NCI-H2107 (cell line): ENCODE measurements around the gene SND1.

Experiments used
- DNase-seq: peaks from one replicate; lab custom pipeline; 2025; lab: John Stamatoyannopoulos, UW

Gene SND1

DNA sequence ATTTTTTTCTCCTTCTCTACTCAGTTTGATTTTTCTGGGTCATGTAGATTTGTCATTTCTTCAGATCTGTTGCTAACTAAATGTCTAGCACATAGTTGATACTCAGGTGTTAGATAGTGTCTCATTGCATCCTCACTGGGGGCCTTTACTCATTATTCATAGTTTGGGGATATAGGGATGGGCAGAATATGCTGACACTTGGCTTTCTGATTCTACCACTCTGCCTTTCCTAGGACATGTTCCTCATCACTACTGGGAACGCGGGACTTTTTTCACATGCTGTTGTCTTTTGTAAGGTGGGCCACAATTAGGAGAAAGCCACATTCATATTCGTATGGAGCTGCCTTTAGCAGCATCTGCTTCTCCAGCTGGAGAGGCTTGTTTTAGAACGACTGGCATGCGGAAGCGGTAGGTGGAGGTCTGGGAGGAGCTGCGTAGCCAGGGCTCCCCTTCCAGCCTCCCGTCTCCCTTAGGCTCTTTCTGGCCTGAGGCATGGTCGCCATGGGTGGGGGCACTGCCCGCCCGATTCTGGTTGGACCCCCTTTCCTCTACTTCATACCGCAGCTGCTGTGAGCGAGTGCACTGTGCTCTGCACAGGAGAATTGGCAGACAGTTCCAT lies 78.8 kb downstream of the SND1 start:
- no peak for DNase-seq

GRCh38 chr7:127731431-127732080 lies 79.6 kb downstream of the SND1 start:
- DNase-seq, result no peak

GRCh38 chr7:127732306-127732705 lies 80.3 kb downstream of the SND1 start:
- no peak for DNase-seq

GRCh38 chr7:127733986-127734385 lies 82.0 kb downstream of the SND1 start:
- DNase-seq, result no peak

GRCh38 chr7:127736511-127736910 lies 84.5 kb downstream of the SND1 start:
- no peak for DNase-seq

GRCh38 chr7:127738859-127739258 lies 86.9 kb downstream of the SND1 start:
- no peak for DNase-seq

DNA sequence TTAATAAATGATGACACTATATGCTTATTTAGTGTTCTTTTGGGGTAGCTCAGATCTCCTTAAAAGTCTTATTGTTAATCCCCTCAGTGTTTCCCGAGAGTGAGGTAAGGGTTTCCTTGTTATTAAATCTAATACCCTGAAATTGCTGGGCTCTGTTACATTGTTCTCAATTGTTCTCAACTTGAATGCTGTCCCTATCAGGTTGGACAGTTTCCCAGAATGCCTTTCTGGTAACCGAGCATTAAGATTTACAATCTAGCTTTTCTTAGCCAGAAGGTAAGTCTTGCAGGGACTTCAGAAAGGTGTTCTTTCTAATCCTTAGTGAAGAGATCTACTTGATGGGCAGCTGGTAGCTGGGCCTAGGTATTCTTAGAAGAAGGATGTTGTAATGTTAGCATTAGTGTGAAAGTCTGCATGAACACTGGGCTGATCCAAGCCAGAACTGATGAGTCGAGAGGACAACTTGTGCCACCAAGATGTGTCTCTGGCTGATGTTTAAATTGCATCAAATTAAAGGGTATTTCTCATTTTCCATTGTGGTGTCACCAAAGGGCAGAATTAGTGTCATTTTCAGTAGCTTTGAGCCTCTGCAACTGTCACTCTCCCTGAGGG lies 89.9 kb downstream of the SND1 start:
- DNase-seq, result no peak

- no peak for DNase-seq
Measured at GRCh38 chr7:127745445-127745844, 93.5 kb downstream of the SND1 start.

DNA sequence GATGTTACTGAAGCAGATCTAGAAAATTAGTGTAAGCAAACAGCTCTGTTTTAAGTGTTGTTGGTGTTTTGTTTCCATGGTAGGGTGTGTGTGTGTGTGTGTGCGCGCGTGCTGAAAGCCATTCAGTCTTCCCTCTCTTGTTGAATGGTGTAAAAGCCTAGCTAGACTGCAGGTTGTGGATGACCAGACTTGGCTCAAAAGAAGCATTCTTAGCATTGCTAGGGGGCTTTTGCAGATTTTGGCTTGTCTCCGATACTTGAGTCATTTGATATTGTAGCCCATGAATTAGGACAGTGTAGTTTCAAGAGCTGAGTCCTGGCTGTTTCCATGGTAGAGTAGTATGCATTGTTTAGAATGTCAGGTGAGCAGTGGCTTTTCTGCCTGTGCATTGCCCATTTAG lies 99.1 kb downstream of the SND1 start:
- no peak for DNase-seq

DNA sequence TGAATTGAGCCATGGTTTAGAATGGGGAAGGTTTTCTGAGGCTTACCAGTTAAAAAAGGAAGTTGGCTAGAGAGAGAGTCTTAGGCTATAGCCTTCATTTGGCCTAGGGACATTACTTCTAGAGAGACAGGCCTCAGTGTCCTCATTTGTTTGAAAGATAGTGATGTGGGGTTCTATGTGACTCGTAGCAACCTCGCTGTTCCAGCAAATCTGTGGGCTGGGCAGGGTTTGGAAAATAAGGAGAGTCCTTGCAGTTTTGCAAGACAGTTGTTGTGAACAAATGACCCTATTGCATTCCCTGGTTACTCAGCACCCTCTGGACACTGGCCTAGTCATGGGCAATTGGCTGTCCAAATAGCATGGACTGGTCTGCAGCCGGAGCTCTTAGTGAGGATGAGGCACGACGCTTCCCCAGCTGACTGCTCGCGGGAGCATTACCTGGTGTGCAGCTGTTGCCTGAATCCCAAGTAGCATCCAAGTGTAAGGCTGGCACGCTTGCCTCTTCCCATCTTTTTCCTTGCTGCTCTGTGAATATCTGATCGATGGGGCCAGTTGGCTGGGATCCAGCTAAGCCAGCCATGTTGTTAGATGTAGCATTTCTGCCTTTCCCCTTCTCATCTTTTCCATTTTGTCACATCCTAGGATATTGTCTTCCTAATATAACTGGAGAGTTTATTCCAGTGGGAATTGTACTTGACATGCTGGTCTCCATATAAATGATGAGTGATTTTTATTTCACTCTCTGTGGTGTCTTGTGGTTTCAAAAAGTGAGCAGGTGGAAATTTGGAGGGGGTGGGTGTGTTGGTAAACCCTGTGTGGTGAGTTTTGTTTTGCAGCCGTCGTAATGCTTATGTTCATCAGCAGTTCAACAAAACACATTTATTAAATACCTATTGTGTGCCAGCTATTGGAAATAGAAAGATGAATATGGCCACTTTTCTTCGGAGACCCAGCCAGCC lies 99.8 kb downstream of the SND1 start:
- peak; percentile 40 for DNase-seq

GRCh38 chr7:127752829-127753228 lies 100.8 kb downstream of the SND1 start:
- no peak for DNase-seq

DNA sequence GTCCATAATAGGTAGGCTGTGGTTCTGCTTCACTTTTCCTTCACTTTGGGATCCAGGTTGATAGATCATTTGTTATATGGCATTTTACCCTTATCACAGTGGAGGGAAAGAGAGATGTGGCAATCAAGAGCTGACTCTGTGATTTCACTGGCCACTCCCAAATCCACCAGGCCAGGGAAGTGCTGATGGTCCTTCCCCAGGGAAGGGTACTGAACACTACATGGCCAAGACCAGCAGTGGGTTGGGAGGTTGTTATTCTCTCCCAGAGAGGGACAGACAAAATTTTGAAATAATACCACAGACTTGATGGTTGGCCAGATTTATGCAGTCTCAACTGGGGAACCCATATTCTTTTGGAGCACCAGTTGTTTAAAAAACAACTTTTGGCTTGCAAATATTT lies 102.5 kb downstream of the SND1 start:
- DNase-seq, result no peak

DNA sequence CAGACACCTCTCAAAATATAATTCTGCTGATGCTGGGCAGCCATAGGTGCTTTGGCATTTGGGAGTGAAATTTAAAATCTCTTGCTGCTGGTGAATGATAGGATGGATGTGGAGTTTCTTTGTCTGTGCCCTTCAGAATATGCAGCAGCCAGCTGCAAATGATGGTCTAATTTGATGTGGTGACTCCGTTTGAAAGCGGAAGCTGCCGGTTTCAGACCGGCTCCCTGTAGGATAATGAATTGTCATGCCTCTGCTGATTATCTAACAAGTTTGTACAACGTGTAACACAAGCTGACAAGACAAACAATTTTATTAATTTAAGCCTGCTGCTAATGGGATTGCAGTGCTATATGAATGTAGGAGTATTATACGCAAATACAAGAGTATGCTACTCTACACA lies 103.5 kb downstream of the SND1 start:
- DNase-seq, result no peak

GRCh38 chr7:127755965-127756364 lies 104.0 kb downstream of the SND1 start:
- DNase-seq, result no peak

- no peak for DNase-seq
Measured at GRCh38 chr7:127758105-127758504, 106.1 kb downstream of the SND1 start.

DNA sequence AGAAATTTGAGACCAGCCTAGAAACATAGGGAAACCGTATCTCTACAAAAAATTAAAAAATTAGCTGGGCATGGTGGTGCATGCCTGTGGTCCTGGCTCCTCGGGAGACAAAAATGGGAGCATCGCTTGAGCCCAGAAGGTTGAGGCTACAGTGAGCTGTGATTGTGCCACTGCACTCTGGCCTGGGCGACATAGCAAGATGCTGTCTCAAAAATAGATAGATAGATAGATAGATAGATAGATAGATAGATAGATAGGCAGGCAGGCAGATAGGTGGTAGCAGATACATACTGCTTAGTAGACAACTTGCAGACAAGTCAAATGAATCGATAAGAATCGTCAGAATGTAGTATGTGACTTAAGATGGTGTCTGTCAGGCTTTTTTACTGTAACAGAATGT lies 106.9 kb downstream of the SND1 start:
- DNase-seq, result no peak

DNA sequence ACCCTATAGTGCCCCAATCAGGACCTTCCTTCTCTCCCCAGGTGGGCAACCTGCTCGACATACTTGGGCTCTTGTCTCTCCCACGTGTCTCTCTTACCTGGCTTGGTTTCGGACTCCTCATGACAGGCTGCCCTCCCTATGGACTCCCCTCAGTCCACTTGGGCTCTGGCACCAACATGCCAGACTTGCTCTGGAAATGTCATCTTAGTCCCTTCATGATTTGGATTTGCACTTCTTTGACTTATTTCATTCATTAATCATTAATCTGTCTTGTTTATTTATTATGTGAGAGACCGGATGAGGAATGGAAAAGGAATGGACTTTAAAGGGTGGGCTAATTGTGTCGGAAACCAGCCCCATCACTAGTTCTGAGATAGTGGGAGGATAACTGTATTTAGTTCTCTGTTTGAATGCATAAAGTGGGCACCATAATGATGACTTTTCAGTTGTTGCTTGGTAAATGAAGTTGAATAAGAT lies 108.0 kb downstream of the SND1 start:
- DNase-seq, result no peak

DNA sequence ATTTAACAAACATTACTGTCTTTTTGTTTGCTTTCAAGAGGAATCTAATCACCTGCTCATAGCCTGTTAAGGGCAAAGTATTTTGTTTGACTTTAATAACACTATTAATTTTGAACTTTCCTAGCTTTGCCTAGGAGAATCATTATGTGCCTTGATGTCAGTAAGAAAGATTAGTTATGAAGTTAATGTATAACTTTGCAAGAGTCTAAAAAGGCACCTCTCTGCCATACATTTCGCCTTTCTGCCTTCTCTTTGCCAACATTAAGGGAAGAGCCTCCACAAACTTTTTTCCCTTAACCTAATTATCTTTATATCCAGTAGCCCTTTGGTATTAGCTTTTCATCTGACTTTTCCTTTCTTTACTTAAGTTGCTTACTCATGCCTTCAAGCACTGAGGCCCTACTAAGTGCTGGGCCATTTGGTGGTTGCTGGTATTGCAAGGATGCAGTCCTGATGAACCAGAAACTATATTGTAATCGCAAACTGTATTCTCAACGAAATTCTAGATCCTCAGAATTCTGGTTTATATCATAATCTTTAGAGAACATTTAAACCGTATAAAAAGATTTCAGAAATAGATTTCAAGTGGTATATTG lies 108.5 kb downstream of the SND1 start:
- DNase-seq, result no peak

DNA sequence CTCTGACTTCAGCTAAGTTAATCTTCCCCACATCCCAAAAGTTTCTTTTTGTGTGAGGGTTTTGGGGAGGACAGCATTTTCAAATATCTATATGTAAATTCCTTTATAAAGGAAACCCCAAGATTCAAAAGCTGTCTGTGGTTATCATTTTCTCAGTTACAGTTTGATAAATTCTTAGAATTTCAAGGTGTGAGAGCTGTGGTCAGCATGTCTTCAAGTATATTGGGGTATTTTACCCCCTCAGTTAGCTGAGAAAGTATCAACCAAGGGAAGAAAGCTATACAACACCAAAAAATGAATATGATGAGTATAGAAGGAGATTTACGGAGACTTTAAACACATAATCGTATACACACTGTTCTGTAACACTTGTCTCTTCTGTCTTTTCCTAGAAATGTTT lies 109.2 kb downstream of the SND1 start:
- DNase-seq, result no peak

DNA sequence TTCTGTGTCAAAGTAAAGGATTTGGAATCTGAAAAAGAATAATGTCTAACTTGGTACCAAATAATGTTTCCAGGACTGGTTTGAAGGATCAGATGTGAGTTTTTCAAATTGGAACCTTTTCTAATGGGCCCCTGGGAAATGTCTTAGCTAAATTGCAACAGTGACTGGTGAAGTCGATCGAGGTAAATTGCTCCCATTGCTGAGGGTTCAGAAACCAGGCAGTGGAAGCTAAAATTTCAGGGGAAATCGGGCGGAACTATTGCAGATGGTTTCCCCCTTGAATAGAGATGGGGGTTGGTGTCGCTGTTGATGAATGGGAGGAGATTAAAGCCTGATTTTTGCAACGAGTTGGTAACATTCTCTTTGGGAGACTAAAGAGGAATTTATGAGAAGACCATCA lies 112.7 kb downstream of the SND1 start:
- DNase-seq, result no peak

DNA sequence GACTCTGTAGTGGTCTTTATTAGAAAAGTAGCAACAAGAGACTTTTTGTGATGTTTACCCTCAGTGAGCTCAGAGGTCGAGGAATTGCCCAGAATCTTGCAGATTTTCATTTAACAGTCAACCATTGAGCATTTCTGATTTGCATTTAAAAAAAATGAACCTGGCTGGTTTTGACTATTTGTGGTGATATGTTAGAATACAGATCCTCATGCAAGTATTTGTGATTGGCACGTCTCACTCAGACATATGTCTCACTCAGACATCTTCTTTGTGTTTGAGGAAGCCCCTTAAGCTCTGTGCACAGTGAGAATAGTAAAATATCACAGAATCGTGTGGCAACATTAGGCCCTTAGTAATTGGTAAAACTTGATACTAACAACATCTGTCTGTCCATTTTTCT lies 113.2 kb downstream of the SND1 start:
- no peak for DNase-seq

- no peak for DNase-seq
Measured at GRCh38 chr7:127766831-127767459, 115.0 kb downstream of the SND1 start.
